Left lung (tissue), 10 donors: ENCODE data around the gene ZNF207. TPM values are rescaled to one million over a fixed set of nuclear protein-coding genes. Genes with fewer than 3 reads are reported as not detected.

Experiments used
- ATAC-seq: fragments of 200-7000 bp; cut with Tn5 transposase; one replicate; pipeline ENCODE4 v1.9.1; 2020; ENCODE audit warnings: moderate library complexity
- DNase-seq, 4 donors: peaks; one replicate each; pipeline ENCODE4 v3.0.0-alpha.2; 2013 to 2020
- H3K27ac ChIP-seq, 2 donors: fragments of 200-600 bp; sonication (generic) in 1 of 2; one replicate each; pipeline versions ENCODE4 v1.5.0 to v1.8.0; 2020 to 2021
- H3K27me3 ChIP-seq, 2 donors: fragments of 200-600 bp; sonication (generic) in 1 of 2; one replicate each; pipeline versions ENCODE4 v1.5.0 to v1.8.0; 2020 to 2021
- H3K36me3 ChIP-seq, 2 donors: fragments of 200-600 bp; sonication (generic) in 1 of 2; one replicate each; pipeline versions ENCODE4 v1.5.0 to v1.8.0; 2020 to 2021
- H3K4me1 ChIP-seq, 2 donors: fragments of 200-600 bp; one replicate each; pipeline ENCODE4 v1.8.0; 2021
- H3K4me3 ChIP-seq, 2 donors: fragments of 200-600 bp; sonication (generic) in 1 of 2; one replicate each; pipeline versions ENCODE4 v1.5.0 to v1.8.0; 2020 to 2021; ENCODE audit warnings: mild to moderate bottlenecking in 1 of 2
- H3K9me3 ChIP-seq, 2 donors: fragments of 200-600 bp; sonication (generic) in 1 of 2; one replicate each; pipeline versions ENCODE4 v1.5.0 to v1.8.0; 2020 to 2021
- intact Hi-C, 2 donors: fragments of 100-400 bp; cut with DNase I; formaldehyde crosslinking; loops; one replicate each; pipeline versions ENCODE4 v1.11.2 to v1.14.2; 2022
- polyA plus RNA-seq, 6 donors: library from polyadenylated mRNA; unstranded; fragments of 120-200 nt; gene quantifications; one replicate each; pipeline ENCODE4 v1.2.1, GENCODE V29; 2013; ENCODE audit not compliant: insufficient read length in 6 of 6
- total RNA-seq, 2 donors: library from RNA; stranded (reverse); fragmentation: NEBNext Ultra II Directional; extraction: Animal tissue kit (Norgen Biotek cat#: 25700); gene quantifications; one replicate each; pipeline ENCODE4 v1.2.1, GENCODE V29; 2021
- TF ChIP-seq, protein P1 (sequence below), 2 donors: fragments of 200-600 bp; sonication (generic) in 1 of 2; IDR thresholded peaks; one replicate each; pipeline versions ENCODE4 v1.5.0 to v1.8.0; 2021; ENCODE audit warnings: antibody characterized with exemption in 2 of 2
- donor health status: DM: no; HTN: yes; CAD: no.
- donor health status: DM: no; HTN: no; CAD: no.

Gene ZNF207
- total and polyA plus RNA-seq, 8 donors, result 130 to 319 (median 251) TPM

DNA sequence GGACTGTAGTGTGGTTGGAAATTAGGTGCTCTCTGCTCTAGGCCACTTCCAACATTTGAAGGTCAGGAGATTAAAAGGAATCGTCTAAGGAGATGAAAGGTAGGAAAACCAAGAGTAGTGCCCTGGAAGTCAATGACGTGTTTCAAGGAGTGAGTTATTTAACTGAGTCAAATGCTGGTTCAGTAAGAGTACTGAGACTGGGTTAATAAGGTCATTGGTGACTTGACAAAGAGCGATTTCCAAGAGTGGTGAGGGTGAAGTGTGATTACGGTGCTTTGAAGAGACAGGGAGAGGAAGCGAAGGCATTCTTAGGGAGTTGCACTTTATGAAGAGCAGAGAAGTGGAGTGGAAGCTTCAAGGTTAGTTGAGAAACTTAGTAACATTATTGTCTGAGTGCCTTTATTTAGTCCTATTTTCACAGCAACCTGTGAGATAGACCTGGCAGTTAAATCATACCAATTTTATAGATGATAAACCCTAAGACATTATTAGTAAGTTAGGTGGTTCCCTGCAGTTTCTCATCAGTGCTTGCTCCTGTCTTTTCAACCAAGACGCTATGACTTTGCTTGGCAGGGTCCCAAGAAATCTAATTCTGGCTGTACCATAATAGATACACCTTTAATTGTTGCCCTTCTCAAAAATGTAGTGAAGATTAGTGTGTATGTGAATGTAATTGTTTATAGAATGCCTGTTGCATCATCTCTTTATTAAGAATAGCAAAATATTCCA lies 5.9 kb downstream of the ZNF207 start:
- ATAC-seq (peak; percentile 81), DNase-seq (no peak)
- intact Hi-C loops, result no loop called here
- no peaks in the 10 kb centered on the region for H3K27me3 ChIP-seq
- H3K9me3 ChIP-seq, result no peaks in the 10 kb centered on the region
- peaks cover 5 to 87% of the 10 kb centered on the region in 2 donors for H3K36me3 ChIP-seq
- H3K4me3 ChIP-seq, result no peak overlapping the region
- H3K27ac ChIP-seq, result no peak overlapping the region
- TF ChIP-seq, protein P1, sequence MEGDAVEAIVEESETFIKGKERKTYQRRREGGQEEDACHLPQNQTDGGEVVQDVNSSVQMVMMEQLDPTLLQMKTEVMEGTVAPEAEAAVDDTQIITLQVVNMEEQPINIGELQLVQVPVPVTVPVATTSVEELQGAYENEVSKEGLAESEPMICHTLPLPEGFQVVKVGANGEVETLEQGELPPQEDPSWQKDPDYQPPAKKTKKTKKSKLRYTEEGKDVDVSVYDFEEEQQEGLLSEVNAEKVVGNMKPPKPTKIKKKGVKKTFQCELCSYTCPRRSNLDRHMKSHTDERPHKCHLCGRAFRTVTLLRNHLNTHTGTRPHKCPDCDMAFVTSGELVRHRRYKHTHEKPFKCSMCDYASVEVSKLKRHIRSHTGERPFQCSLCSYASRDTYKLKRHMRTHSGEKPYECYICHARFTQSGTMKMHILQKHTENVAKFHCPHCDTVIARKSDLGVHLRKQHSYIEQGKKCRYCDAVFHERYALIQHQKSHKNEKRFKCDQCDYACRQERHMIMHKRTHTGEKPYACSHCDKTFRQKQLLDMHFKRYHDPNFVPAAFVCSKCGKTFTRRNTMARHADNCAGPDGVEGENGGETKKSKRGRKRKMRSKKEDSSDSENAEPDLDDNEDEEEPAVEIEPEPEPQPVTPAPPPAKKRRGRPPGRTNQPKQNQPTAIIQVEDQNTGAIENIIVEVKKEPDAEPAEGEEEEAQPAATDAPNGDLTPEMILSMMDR (IDR thresholded peaks at IDR 0.05), result no peak
- peaks cover 42 to 70% of the 10 kb centered on the region in 2 donors for H3K4me1 ChIP-seq

DNA sequence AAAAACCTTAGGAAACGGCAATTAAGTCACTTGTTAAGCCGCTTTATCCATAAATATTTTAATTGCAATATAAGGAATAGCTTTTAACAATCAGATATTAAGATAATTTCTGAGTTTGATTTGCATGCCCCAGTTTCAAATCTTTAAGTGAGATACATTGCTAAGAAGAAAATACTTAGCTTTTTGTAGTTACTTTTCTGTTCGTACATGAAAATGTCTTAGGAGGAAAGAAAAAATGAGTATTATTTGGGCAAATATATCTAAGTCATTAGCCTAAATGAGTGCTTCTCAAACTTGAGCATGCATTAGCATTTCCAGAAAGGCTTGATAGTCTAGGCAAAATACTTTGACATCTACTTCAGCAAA lies 6.4 kb downstream of the ZNF207 start:
- Histone ChIP-seq H3K9me3 (no peaks in the 10 kb centered on the region), H3K4me3 (no peak overlapping the region), H3K27ac (no peak overlapping the region), H3K27me3 (no peaks in the 10 kb centered on the region), H3K4me1 (peaks cover 42 to 74% of the 10 kb centered on the region in 2 donors), H3K36me3 (peaks cover 5 to 93% of the 10 kb centered on the region in 2 donors)
- DNase-seq, result no peak
- TF ChIP-seq, protein P1 (IDR thresholded peaks at IDR 0.05), result no peak
- intact Hi-C loops, result no loop called here
- ATAC-seq, result no peak

DNA sequence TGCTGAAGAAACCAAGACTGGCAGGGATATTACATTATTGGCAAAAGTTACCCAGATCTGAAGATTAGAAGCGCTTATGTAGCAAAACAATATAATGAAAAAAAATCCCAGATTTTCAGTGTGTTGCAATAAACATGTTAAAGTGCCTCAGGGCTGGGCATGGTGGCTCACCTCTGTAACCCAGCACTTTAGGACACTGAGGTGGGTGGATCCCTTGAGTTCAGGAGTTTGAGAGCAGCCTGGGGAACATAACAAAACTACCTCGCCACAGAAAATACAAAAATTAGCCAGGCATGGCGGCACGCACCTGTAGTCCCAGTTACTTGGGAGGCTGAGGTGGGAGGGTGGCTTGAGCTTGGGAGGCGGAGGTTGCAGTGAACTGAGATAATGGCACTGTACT lies 6.8 kb downstream of the ZNF207 start:
- no peak overlapping the region for H3K27ac ChIP-seq
- H3K36me3 ChIP-seq, result peaks cover 8 to 93% of the 10 kb centered on the region in 2 donors
- no peaks in the 10 kb centered on the region for H3K9me3 ChIP-seq
- H3K4me3 ChIP-seq, result no peak overlapping the region
- intact Hi-C loops, result no loop called here
- no peak for DNase-seq
- no peaks in the 10 kb centered on the region for H3K27me3 ChIP-seq
- ATAC-seq, result no peak
- H3K4me1 ChIP-seq, result peaks cover 40 to 70% of the 10 kb centered on the region in 2 donors
- TF ChIP-seq, protein P1 (IDR thresholded peaks at IDR 0.05), result no peak

DNA sequence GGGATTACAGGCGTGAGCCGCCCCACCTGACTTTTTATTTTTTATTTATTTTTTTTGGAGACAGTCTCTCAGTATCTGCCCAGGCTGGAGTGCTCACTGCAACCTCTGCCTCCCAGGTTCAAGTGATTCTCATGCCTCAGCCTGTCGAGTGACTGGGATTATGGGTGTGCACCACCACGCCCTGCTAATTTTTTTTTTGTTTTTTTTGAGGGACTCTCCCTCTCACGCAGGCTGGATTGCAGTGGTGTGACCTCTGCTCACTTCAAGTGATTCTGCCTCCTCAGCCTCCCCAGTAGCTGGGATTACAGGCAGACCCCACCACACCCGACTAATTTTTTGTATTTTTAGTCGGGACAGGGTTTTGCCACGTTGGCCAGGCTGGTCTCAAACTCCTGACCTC lies 7.7 kb downstream of the ZNF207 start:
- peaks cover 8 to 93% of the 10 kb centered on the region in 2 donors for H3K36me3 ChIP-seq

DNA sequence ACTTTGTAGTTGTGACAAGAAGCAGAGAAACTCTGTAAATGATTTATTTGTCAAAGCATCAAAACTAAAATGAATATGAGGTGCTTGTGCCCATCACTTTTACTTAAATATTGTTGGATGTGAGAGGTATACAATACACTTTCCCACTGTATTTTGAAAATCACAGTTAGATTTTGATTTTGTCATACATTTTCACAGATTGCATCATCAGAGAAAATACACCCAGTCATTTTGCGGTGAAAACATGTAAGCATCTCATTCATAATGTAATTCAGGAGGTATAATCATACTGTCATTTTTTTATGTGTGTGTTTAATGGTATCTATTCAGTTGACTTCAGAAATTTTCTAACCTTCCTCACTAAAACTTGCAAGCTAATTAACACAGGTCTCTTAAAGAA lies 11.3 kb downstream of the ZNF207 start:
- DNase-seq (no peak), ATAC-seq (no peak)
- no peaks in the 10 kb centered on the region for H3K27me3 ChIP-seq
- intact Hi-C loops, result no loop called here
- H3K36me3 ChIP-seq, result peaks cover 16 to 98% of the 10 kb centered on the region in 2 donors
- H3K4me1 ChIP-seq, result peaks cover 7 to 25% of the 10 kb centered on the region in 2 donors
- TF ChIP-seq, protein P1 (IDR thresholded peaks at IDR 0.05), result no peak
- no peaks in the 10 kb centered on the region for H3K9me3 ChIP-seq
- H3K27ac ChIP-seq, result no peak overlapping the region
- H3K4me3 ChIP-seq, result no peak overlapping the region

More for the DNA sequence above, 7.7 kb downstream of the ZNF207 start:
- H3K4me3 ChIP-seq, result no peak overlapping the region
- no peak overlapping the region for H3K27ac ChIP-seq
- DNase-seq (no peak), ATAC-seq (no peak)
- TF ChIP-seq, protein P1 (IDR thresholded peaks at IDR 0.05), result no peak
- intact Hi-C loops, result no loop called here
- no peaks in the 10 kb centered on the region for H3K27me3 ChIP-seq
- H3K9me3 ChIP-seq, result no peaks in the 10 kb centered on the region
- peaks cover 31 to 61% of the 10 kb centered on the region in 2 donors for H3K4me1 ChIP-seq
